ENCODE data around the gene ZNF280D.

ZNF280D gene

DNA sequence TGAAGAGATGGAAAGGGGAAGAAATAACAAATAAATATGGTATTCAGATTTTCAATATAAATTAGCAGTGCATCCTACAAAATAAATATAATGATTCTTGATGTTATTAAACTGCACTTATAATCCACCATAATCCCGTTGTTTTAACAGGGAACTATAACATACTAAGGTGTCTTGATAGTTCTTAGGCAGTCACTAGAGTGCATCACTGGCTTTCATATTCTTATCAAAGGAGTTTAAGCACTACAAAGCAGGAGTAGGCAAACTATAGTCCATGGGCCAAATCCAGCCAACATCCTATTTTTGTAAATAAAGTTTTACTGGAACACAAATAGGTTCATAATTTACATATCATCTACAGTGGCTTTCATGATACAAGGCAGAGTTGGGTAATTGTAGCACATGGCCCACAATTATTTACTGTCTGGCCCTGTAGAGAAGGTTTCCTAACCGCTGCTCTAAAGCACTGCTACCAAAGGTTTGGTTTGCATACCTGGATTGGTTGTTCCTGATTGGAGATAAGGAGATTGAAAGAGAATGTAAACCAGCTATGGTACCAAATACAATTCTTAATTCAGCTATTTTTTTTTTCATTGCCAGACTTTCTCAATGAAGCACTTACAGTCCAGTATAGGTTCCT, 104.3 kb downstream of the ZNF280D start:
- DNase-seq = no peak

- no peak for DNase-seq
Measured at GRCh38 chr15:56619887-56620286, 113.4 kb downstream of the ZNF280D start.

- DNase-seq = no peak
Measured at GRCh38 chr15:56617628-56618027, 115.7 kb downstream of the ZNF280D start.

DNA sequence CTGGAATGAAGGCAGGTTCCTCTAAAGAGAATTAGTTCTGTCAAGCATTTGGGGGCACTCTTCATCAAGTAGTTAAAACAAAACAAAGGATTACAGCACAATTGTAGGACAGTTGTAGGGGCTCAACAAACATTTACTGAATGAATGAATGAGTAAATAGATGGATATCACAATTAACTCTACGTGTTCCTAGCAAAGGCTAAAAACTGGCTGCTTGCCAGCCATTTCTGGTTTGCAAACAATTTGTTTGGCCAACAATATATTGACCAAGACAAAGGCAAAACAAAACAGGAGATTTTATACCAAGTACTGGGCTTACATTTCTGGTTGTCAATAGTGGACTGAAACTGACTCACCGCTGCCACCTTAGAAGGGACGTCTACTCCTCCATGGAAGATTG, 116.8 kb downstream of the ZNF280D start:
- no peak for DNase-seq

DNA sequence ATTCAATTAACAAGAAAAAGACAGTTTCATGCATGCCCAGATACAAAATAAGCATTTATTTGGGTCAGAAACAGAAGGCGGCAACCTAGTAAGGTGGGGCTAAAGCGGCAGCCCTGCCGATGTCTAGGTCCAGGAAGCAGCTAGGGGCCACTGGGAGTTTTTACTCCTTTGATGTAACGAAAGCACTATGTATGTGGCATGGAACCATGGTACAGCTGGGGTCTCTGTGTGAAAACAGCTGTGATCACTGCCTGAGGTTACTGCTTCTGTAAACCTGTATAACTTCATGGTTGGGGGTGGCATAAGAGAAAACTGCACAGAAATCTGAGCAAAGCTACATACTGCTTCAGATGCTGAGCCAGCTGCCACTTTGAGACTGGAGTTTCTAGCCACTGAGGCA, 119.5 kb downstream of the ZNF280D start:
- DNase-seq = no peak

GRCh38 chr15:56608993-56609392, 124.3 kb downstream of the ZNF280D start:
- no peak for DNase-seq

DNA sequence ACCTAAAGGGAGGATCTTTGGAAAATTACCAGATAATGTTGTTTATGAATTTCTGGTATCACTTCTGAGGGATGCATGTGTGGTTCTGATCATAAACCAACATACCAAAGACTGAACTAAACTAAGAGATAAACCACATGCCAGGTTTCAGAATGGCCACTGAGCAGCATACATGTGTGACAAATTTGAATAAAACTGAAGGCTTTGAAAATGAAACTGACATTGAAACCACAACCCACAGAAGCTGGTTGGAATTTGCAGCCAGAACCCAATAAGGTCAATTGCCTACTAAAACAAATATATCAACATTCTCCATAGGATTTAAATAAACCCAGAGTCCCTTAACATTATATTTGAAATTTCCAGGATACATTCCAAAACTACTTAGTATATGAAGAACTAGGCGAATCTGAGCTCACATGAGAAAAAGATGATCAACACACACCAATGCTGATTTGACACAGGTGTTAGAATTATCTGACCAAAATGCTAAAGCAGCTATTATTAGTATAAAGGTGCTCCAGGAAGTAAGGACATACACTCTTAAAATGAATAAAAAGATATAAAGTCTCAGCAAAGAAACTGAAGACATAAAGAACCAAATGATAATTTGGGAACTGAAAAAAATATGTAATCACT, 125.0 kb downstream of the ZNF280D start:
- no peak for DNase-seq

DNA sequence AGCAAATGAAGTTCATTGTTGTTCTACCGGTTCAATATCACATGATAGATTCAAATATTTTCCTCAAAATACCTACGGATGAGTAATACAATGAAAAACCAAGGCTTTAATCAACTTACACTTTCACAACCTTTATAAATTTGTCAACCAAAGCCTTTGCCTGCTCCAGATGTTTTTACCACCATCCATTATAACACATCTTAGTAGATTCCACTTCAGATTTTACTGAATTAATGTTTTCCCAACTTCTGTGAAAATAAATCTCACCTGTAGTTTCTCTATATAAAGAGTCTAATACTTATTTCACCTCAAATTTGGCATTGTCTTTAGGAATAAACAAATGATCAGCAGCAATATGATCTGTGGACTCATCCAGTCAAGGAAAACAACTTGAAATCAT, 131.1 kb downstream of the ZNF280D start:
- no peak for DNase-seq

- DNase-seq = no peak
Measured at GRCh38 chr15:56600380-56600779, 132.9 kb downstream of the ZNF280D start.

GRCh38 chr15:56598991-56599390, 134.3 kb downstream of the ZNF280D start:
- no peak for DNase-seq

- no peak for DNase-seq
Measured at GRCh38 chr15:56587686-56588085, 145.6 kb downstream of the ZNF280D start.

DNA sequence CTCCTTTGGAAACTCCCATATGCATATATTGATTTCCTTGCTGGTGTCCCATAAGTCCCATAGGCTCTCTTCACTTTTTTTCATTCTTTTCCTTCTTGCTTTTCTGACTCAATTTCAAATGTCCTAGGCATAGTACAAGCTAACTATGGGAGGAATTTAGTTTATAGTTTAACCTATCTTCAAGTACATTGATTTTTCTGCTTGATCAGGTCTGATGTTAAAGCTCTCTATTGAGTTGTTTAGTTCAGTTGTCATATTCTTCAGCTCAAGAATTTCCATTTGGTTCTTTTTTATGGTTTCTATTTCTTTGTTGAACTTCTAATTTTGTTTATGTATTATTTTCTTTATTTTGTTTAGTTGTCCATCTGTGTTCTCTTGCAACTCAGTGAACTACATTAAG, 147.1 kb downstream of the ZNF280D start:
- no peak for DNase-seq

DNA sequence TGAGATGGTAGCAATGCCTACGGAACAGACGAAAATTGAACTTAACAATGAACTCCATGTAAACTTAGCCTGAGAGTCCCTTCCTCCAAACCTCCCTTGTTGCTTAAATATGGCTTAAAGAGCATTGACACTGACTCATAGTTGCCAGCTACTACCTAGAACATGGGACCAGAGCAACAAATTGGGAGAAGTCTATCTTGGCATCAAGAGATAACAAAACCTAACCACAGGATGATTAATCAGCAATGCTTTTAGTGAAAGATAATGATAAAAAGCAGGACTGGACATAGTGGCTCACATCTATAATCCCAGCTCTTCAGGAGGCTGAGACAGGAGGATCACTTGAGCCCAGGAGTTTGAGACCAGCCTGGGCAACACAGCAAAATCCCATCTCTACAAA, 150.5 kb downstream of the ZNF280D start:
- DNase-seq = no peak

All from NCI-H187 (cell line).